SU-DHL-6 (cell line): ENCODE results near the gene ZNF316.

Source experiments
- CTCF ChIP-seq: fragments of 200-600 bp; sonication (generic); IDR thresholded peaks from one replicate; pipeline ENCODE4 v1.5.1; 2017; ENCODE audit warnings: antibody characterized with exemption, mild to moderate bottlenecking, low read length, moderate library complexity; ENCODE audit not compliant: insufficient read depth, poor library complexity, severe bottlenecking
- EZH2phosphoT487 ChIP-seq: fragments of 200-600 bp; sonication (generic), shearing (Covaris generic); conservative IDR thresholded peaks from 2 replicates; pipeline ENCODE4 v1.6.1; 2018; ENCODE audit warnings: mild to moderate bottlenecking, antibody characterized with exemption, low read length, moderate library complexity, mixed read lengths

DNA sequence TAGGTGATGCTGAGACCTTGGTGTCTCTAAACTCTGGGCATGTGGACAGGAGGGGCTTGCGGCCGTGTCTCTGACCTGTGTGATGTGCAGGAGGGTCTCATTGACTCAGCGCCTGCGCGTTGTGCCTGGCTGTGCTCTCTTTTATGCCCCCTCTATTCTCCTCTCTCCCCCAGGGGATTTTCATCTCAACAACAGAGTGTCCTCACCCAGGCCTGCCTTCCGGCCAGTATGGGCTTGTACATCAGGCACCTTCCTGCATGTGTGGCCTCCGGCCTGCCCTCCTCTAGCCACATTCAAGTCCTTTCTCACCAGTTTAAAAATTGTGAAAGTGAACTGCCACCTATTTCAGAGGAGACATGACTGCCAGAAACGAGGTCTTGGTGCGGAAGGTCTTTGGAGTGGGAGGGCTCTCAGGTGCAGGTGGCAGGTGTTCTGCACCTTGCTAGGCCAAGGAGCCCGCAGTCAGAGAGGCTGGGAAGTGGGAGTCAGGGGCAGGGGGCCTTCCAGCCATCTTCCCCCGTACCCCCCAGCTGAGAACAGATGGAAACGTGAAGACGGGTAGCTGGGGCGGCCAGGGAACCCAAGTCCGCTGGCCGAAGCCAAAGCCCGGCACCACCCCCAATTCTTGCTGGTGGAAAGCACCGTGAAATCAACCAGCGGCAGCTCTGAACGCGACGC lies 47.8 kb upstream of the ZNF316 start:
- no peak for TF ChIP-seq CTCF
- no peak for TF ChIP-seq EZH2phosphoT487
